HCT116 (cell line): ENCODE measurements around the gene OTULINL.

ENCODE experiments used
- CEBPB ChIP-seq: IDR thresholded peaks from 2 replicates; pipeline ENCODE4 v1.6.1; 2012; ENCODE audit warnings: low read depth
- EGR1 ChIP-seq: IDR thresholded peaks from 2 replicates; pipeline ENCODE4 v1.6.1; 2012; ENCODE audit warnings: low read depth
- ELF1 ChIP-seq: IDR thresholded peaks from 2 replicates; pipeline ENCODE4 v1.6.1; 2012; ENCODE audit warnings: low read depth, borderline replicate concordance
- EZH2 ChIP-seq: fragments of 200-600 bp; sonication (generic); IDR thresholded peaks from 2 replicates; pipeline ENCODE4 v1.6.1; 2017; ENCODE audit warnings: antibody characterized with exemption, mixed run types
- POLR2A ChIP-seq: IDR thresholded peaks from 2 replicates; pipeline ENCODE4 v1.7.0; 2011; ENCODE audit warnings: borderline replicate concordance; ENCODE audit not compliant: insufficient read depth, insufficient read length; ENCODE audit errors: extremely low read depth
- RAD21 ChIP-seq: IDR thresholded peaks from 2 replicates; pipeline ENCODE4 v1.6.1; 2012; ENCODE audit warnings: low read depth, mild to moderate bottlenecking
- SIN3A ChIP-seq: IDR thresholded peaks from 2 replicates; pipeline ENCODE4 v1.6.1; 2012; ENCODE audit warnings: low read depth
- SP1 ChIP-seq: IDR thresholded peaks from 2 replicates; pipeline ENCODE4 v1.6.1; 2012; ENCODE audit warnings: low read depth
- ZNF274 ChIP-seq: fragments of 200-500 bp; sonication (Bioruptor generic); IDR thresholded peaks from 2 replicates; pipeline ENCODE4 v1.6.1; 2014; ENCODE audit warnings: mild to moderate bottlenecking, low read depth, low read length, inconsistent platforms
- TF ChIP-seq, protein P1 (sequence below), 3 experiments: fragments of 200-600 bp in 1 of 3; sonication (generic) in 1 of 3; IDR thresholded peaks in 2 of 3; conservative IDR thresholded peaks in 1 of 3; 2 replicates each; pipeline ENCODE4 v1.5.1; 2012 to 2017; ENCODE audit warnings: low read depth in 2 of 3, low read length in 2 of 3, antibody characterized with exemption in 1 of 3, borderline replicate concordance in 1 of 3, control low read depth in 1 of 3, mild to moderate bottlenecking in 1 of 3, mixed read lengths in 1 of 3, mixed run types in 1 of 3, moderate library complexity in 1 of 3; ENCODE audit not compliant: insufficient read depth in 1 of 3
- TF ChIP-seq, protein P2 (sequence below): IDR thresholded peaks from 2 replicates; pipeline ENCODE4 v1.6.1; 2012

DNA sequence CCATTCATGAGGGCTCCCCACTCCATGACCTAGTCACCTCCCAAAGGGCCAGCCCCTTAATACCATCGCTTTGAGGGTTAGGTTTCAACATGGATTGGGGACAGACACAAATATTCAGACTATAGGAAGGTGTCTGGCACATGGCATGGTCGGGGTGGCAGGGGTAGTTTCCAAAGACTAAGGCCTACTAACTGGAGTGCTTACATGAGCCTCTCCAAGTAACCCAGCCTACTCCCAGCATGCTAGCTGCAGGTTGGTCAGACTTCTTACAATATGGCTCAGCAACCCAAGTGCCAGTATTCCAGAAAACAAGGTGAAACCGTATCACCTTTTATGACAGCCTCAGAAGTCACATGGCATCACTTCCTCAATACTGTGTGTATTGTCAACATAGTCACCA lies 19.9 kb upstream of the OTULINL start:
- TF ChIP-seq POLR2A (no peak), SP1 (no peak), SIN3A (no peak), CEBPB (no peak), ZNF274 (no peak), EZH2 (no peak), EGR1 (no peak), RAD21 (no peak), ELF1 (no peak)
- TF ChIP-seq, protein P1, sequence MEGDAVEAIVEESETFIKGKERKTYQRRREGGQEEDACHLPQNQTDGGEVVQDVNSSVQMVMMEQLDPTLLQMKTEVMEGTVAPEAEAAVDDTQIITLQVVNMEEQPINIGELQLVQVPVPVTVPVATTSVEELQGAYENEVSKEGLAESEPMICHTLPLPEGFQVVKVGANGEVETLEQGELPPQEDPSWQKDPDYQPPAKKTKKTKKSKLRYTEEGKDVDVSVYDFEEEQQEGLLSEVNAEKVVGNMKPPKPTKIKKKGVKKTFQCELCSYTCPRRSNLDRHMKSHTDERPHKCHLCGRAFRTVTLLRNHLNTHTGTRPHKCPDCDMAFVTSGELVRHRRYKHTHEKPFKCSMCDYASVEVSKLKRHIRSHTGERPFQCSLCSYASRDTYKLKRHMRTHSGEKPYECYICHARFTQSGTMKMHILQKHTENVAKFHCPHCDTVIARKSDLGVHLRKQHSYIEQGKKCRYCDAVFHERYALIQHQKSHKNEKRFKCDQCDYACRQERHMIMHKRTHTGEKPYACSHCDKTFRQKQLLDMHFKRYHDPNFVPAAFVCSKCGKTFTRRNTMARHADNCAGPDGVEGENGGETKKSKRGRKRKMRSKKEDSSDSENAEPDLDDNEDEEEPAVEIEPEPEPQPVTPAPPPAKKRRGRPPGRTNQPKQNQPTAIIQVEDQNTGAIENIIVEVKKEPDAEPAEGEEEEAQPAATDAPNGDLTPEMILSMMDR (IDR thresholded peaks at IDR 0.05 in 2 of 3, conservative IDR thresholded peaks at IDR 0.05 in 1 of 3; ENCODE audit: borderline replicate concordance in 1 of 3, insufficient read depth in 1 of 3, low read depth in 2 of 3, low read length in 2 of 3) = no peak
- TF ChIP-seq, protein P2, sequence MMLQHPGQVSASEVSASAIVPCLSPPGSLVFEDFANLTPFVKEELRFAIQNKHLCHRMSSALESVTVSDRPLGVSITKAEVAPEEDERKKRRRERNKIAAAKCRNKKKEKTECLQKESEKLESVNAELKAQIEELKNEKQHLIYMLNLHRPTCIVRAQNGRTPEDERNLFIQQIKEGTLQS = no peak
